ENCODE results near the gene PRKRA.

GRCh38 chr2:178401994-178402437, 49.0 kb downstream of the PRKRA start:
- TF ChIP-seq ZFP30 (CRISPR knock-in tag; IDR thresholded peaks at IDR 0.05) (no peak), PPARA (CRISPR knock-in tag; IDR thresholded peaks at IDR 0.05; ENCODE audit: borderline replicate concordance) (no peak), GLIS3 (CRISPR knock-in tag; IDR thresholded peaks at IDR 0.05) (no peak), CREB5 (CRISPR knock-in tag; IDR thresholded peaks at IDR 0.05; ENCODE audit: low read depth) (no peak), ZFP3 (CRISPR knock-in tag; IDR thresholded peaks at IDR 0.05) (no peak), ZC3H10 (CRISPR knock-in tag; IDR thresholded peaks at IDR 0.05) (no peak), CSRNP3 (CRISPR knock-in tag; IDR thresholded peaks at IDR 0.05) (no peak)
